DND-41 (cell line): ENCODE results near the gene NUAK2.

Experiments
- CTCF ChIP-seq: IDR thresholded peaks from 2 replicates; pipeline ENCODE4 v1.5.1; 2012; ENCODE audit warnings: borderline replicate concordance, low read length, moderate library complexity, mild to moderate bottlenecking; ENCODE audit not compliant: poor library complexity, severe bottlenecking; ENCODE audit errors: extremely low read depth
- EZH2 ChIP-seq: IDR thresholded peaks from 3 replicates; pipeline ENCODE4 v1.6.1; 2012; ENCODE audit warnings: borderline replicate concordance, low read depth, mild to moderate bottlenecking, moderate library complexity, low read length, inconsistent platforms; ENCODE audit not compliant: severe bottlenecking

DNA sequence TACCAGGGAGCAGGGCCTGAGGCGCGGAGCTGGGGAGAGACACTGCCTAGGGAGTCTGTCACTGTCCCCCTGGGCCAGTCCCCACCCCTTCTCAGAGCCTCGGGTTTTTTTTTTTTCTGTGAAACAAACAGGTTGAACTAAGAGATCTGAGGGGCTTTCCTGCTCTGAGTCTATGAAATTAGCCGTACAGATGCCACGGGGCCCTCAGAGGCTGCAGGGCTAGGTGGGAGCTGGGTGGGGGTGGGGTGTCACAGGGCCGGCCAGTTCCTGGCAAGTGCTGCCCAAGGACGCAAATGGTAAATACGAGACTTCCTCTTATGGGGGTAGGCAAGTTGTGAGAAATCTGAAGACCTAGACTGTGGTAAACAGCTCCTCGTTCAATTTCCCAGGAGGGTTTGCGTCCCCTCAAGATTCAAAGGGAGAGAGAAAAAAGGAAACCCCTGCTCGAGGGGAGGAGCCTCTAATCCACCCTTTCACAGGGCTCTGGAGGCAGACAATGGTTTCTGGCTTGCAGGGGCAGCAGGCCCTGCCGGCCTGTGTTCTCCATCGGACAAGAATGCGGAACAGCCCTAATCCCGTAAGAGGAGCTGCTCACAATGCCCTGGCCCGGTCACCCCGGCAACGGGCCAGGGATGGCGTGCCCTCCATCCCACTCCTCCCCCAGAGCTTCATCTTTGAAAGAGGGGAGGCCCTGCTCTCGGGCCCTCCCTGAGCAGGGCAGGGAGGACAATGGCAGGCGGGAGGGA is 7.8 kb downstream of the NUAK2 start:
- TF ChIP-seq CTCF = no peak
- no peak for TF ChIP-seq EZH2
